HG03060 (cell line): ENCODE measurements around the gene TTC9C.
"Not testable (repeated sequence)": the region's sequence is repeated elsewhere in the genome, so short reads cannot be mapped to it uniquely, and the experiment has no call there.

Experiments
- ATAC-seq: cut with Tn5 transposase; IDR thresholded peaks from one replicate; pipeline ENCODE4 v1.9.1; 2021; ENCODE audit warnings: low read depth, moderate number of reproducible peaks; ENCODE audit not compliant: unreplicated experiment

The TTC9C gene

DNA sequence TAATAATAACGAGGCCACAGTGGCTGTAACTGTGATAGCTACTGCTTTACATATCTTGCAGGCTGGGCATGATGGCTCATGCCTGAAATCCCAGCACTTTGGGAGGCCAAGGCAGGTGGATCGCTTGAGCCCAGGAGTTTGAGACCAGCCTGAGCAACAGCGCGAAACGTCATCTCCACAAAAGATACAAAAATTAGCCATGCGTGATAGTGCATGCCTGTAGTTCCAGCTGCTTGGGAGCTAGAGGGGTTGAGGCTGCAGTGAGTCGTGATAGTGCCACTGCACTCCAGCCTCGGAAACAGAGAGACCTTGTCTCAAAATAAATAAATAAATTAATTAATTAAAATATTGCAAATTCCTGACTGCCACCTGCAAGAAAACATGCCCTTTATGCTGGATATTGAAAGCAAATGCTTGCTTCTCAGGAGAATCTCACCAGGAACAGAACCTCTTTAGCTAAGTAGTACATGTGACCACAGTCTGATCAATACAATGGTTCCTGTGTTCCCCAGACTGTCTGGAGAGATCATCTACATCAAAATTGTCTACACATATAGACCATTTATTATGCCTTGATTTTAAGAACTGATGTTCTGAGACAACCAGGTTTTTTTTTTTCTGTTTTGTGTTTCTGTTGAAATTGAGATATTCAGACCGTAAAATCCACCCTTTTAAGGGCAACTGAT, 19.3 kb downstream of the TTC9C start:
- ATAC-seq: no peak

DNA sequence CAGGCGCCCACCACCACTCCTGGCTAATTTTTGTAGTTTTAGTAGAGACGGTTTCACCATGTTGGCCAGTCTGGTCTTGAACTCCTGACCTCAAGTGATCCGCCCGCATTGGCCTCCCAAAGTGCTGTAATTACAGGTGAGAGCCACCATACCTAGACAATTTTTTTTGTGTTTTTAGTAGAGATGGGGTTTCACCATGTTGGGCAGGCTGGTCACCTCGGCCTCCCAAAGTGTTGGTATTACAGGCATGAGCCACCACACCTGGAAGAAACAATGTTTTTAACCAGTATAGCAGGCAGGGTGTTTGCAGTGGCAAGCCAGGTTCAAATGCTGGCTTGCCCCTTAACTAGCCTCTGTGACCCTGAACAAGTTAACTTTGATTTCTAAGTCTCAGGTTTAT, 21.6 kb downstream of the TTC9C start:
- not testable (repeated sequence) for ATAC-seq

DNA sequence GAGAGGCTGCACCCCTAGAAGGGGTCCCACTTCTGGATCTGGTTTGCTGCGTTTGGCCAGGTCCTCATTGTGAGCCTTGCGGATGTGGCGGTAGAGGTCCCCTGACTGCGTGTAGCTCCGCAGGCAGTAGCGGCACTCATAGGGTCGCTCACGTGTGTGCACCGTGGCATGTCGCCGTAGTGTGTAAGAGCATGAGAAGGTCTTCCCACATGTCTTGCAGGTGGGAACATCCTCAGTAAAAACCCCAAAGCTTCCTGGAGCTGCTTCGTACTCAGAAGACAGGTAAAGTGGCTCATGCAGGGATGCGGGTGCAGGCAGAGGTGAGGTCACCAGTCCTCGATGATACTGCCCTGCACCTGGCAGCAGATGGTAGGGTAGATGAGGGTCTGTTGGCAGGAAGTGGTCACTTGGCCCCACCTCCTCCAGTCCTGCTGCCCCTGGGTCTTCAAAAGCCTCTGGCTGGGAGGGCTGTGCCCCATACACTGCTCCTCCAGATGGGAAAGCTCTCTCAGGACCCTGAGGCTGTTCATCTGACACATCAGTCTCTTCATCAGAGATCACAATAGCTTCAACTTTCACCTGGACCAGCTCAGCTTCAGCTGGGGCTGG, 24.0 kb downstream of the TTC9C start:
- ATAC-seq: no peak

DNA sequence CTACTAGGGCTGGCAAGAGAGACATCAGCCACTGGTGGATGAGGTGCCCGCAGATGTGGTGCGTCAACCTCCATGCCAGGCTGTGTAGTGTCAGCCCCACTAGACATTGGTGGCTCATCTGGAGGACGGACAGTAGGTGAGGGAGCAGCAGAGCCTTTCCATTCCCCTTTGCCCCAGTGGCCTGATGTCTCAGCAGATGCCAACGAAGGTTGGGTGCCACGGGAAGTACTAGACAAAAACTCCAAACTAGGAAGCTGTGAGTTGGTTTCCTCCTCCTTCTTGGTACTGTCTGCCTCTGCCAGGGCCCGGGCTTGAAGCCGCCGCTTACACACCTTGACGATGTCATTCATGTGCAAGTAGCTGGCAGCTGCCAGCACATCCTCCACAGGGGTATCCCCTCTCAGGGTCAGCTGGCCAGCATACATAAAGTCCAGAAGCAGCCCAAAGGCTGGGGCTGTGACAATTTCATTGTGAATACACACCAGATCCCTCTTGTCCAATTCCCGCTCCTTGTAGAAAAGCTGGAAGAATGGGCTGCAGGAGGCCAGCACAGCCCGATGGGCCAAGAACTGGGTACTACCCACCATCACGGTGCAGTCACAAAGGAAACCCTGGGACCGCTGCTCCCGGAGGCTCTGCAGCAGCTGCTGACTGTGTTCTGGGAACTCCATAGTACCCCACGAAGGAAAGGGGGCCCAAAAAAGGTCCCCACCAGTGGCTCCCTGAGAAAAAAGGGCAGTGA, 24.9 kb downstream of the TTC9C start:
- ATAC-seq: no peak

DNA sequence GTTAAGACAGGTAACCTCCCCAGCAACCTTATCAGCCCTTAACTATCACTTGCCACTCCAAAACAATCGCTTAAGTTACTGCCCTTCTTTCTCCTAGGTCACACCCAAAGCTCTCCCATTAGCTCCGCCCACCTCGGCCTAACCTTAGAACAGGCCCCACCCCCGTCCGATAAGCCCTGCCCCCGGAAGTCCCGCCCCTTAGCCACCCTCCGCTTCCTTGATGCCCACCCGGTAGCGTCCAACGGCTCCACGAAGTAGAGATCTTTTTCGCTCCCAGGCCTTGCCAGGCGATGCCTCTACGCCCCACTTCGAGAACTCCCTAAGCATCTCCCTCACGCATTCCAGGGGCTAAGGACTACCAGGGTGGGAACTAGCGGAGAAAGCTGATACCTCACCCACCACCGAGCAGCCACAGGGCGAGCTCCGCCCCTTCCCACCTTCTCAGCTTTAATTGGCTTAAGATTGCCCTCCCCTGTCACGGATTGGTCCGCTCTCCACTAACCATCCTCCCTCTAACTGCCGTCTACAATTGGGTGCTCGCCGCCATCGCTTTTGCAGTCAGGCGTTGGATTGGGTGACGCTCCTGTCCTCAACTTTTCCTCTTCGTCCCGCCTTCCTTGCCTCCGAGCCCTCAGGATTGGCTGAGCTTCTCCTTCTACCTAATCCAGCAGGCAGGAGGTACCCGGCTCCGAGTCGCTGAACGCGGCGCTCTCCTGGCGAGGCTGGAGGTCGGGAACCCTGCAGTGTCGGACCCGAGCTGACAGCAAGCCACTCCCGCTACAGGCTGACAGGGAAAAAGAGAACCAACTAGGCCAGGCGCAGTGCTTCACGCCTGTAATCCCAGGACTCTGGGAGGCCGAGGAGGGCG, 25.7 kb downstream of the TTC9C start, which contains the start of gene ZBTB3:
Gene ZBTB3, minus strand, starts transcription at position 425 of the 868 bp plus-strand sequence. CDS start 496 bp downstream, outside the sequence.
- peak; percentile 94 for ATAC-seq

DNA sequence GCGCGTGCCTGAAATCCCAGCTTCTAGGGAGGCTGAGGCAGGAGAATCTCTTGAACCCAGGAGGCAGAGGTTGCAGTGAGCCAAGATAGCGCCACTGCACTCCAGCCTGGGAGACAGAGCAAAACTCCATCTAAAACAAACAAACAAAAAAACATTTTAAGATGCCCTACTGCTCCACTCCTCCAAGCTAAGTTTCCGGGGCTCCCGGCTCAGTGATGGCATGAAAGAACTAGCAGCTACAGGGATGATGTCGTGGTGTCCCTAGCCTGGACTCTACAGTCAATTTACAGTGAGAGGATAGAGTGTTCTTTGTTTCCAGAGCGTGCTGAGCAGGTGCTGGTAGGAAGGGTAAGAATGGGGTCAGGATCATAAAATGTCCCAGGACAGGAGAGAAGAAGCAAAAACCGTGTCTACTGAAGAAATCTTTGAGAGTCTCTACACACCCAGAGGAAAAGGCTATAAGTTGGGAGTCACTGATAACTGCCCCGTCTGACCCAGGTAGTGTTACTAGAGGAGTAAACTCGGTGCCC, 26.9 kb downstream of the TTC9C start:
- no peak for ATAC-seq

DNA sequence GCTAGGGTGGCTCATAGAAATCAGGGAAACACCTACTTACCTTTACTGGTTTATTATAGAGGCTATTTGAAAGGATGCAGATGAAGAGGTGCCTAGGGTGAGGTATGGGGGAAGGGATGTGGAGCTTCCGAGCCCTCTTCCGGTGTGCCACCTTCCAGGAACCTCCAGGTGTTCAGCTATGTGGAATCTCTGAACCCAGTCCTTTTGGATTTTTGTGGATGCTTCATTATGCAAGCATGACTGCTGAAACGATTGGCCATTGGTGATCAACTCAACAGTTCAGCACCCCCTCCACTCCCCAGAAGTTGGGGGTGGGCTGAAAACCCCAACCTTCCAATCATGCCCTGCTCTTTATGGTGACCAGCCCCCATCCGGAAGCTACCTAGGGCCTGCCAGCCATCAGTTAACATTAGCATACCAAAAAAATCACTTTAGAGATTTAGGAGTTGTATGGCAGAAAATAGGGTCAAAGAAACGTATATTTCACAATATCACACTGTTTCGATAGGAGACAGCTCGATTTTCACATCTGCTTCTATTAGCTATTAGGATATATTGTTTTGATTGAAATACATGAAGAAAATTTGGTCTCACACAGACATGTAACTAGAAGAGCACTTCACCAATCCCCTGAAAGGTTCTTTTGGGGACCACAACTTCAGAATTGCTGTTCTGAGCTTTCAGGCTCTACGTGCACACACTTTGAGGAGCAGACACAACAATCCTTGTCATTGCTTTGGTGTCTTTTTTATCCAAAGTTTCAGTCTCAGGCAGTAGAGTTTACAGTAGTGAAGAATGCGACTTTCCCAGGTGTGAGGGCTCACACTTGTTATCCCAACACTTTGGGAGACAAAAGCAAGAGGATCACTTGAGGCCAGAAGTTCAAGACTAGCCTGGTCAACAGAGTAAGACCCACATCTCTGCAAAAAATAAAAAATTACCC, 29.8 kb downstream of the TTC9C start:
- no peak for ATAC-seq

DNA sequence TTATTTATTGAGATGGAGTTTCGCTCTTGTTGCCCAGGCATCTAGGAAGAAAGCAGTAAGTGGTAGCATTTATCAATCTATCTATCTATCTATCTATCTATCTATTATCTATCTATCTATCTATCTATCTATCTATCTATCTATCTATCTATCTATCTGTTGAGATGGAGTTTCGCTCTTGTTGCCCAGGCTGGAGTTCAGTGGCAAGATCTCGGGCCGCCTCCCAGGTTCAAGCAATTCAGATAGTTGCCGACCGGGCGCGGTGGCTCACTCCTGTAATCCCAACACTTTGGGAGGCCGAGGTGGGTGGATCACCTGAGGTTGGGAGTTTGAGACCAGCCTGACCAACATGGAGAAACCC, 32.6 kb downstream of the TTC9C start:
- ATAC-seq: not testable (repeated sequence)

DNA sequence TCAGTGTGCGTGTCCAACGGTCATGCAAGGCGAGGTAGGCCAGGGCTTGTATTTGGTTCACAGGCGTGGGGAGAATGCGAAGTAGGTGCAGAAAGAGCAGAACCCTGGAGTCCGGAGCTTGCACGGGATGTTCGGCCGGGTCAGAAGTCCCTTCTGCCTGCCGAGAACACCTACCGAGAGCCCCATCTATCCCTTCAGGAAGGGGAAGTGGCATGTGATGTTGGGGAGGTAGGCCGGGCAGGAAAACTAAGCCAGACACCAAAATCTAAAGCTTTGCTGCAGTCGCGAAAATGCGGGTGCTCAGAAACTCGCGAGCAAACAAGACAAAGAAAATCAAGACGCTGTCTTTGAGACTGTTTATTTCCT, 42.5 kb downstream of the TTC9C start:
- no peak for ATAC-seq

DNA sequence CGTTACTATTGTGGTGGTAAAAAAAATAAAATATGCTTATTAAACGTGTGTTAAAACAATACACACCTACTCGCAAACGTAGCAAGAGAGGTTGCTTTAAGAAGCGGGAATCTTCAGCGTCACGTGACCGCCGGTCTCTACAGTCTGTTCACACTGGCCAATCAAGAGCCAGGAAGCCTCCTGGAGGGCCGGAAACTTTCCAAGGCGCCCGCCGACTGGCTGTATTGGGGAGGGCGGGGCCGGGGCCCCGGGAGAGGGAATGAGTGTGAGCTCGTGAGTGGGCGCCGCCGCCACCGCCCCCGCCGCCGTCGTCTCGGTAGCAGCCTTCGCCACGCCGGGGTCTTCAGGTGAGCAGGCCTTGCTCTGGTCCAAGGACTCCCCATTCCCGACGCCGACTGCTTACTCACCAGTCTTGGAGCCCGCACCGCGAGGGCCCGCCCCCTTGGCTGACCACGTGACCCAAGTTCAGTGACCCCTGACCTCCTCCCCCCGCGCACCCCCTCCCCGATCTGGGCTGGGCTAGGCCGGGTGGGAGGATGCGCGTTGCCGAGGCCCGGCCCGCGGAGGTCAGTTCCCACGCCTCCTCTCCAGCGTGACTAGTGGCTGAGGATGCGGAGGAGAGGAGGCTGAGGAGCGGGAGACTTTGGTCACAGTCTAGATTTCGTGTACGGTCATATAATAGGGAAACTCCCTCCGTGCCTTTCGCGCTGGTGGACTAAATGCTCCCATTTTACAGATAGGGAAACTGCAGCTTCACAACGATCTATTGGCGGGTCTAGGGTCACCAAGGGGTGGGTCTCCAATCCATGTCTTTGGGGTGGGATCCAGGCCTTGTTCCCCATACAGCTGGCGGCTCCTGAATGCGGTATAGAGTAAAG, 43.1 kb downstream of the TTC9C start, which contains the start of gene TAF6L:
Gene TAF6L, plus strand, starts transcription at position 253 of the 878 bp plus-strand sequence. CDS start 4,388 bp downstream, outside the sequence.
- peak; percentile 69 for ATAC-seq

DNA sequence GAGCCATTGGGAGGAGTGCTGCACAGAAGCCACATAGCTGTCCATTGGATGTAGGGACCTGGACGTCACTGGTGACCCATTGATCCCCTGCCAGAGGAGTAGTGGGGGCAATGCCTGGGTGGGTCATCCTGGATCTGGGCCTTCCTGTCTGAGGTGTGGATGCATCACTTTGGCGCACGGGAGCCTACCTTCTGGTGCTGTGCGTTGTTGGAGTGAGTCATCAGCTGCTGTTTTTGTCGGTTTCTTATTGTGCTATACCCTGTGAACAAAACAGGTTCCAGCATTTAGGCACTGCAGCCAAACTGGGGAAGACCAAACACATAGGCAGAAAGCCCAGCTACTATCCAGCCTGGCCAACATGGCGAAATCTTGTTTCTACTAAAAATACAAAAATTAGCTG, 46.1 kb downstream of the TTC9C start:
- no peak for ATAC-seq

DNA sequence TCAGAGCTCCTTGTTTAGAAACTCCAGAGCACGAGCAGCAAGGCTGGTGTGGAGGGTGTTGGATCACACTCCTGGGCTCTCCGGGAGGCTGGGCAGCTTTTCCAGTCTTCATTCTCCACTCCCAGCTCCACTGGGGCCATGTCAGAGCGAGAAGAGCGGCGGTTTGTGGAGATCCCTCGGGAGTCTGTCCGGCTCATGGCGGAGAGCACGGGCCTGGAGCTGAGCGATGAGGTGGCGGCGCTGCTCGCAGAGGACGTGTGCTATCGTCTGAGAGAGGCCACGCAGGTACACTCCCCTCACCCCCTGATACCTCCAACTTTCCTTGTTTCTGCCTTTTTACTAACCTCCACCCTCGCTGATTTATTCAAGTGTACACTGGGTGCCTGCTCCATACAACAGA, 47.4 kb downstream of the TTC9C start:
- no peak for ATAC-seq

DNA sequence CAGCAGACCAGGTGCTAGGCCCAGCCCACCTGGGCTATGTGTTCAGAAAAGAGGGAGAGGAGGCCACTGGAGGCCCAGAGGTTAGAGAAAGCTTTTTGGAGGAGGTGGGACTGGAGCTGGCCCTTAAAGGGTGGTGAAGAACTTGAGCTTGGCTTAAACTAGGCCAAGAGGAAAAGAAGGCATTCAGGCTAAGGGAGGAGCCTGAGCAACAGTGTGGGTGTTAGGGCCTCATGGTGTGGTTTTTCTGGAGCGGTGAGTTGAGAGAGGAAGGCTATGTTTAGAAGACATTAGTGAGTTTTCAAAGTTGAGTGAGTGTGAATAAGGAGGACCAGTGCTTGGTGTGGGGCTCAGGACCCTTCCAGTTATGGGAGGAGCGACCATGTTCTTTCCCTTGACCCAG, 49.1 kb downstream of the TTC9C start:
- no peak for ATAC-seq

DNA sequence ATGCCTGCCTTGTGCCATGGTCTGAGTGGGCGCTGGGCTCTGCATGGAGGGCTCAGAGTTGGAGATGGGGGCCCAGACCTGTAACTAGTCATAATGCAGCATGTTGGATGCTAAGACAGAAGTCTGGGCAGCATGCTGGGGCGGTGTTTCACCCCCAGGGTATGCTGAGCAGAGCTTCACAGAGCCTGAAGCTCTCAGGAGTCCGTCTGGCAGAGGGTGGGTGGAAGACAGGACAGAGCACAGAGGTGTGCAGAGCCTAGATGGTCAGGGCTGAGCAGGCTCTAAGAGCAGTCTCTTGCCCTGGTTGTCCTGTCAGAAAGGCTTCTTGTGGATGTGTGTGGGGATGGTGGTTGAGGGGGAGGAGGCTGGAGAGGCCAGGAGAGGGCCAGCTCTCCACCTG, 50.2 kb downstream of the TTC9C start:
- no peak for ATAC-seq

DNA sequence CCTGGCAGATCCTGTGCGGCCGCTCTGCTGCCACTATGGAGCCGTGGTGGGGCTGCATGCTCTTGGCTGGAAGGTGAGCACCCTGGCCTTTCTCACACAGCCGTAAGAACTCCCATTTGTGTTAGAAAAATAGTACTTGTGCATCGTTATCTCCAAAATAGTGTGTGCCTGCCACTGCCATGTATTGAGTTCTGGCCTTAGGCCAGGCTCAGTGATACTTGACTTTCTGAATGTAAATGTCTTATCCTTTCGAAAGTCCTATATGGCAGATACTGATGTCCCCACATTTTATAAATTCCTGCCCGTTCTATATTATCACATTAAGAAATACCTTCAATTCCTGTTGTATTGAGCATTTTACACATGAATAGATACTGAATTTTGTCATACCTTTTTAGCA, 54.5 kb downstream of the TTC9C start:
- no peak for ATAC-seq

DNA sequence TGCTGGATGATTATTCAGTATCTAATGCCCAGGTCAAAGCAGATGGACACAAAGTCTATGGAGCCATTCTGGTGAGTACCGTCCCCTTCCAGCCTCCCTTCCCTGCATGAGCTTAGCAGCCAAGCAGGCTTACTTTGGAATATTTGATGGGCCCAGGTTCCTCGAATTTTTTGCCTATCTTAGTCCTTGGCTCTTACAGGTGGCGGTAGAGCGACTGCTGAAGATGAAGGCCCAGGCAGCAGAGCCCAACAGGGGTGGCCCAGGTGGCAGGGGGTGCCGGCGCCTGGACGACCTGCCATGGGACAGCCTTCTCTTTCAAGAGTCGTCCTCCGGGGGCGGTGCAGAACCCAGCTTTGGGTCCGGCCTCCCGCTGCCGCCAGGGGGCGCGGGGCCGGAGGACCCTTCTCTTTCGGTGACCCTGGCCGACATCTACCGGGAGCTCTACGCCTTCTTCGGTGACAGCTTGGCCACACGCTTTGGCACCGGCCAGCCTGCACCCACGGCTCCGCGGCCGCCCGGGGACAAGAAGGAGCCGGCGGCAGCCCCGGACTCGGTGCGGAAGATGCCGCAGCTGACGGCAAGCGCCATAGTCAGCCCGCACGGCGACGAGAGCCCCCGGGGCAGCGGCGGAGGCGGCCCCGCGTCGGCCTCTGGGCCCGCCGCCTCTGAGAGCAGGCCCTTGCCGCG, 58.2 kb downstream of the TTC9C start:
- ATAC-seq: no peak

DNA sequence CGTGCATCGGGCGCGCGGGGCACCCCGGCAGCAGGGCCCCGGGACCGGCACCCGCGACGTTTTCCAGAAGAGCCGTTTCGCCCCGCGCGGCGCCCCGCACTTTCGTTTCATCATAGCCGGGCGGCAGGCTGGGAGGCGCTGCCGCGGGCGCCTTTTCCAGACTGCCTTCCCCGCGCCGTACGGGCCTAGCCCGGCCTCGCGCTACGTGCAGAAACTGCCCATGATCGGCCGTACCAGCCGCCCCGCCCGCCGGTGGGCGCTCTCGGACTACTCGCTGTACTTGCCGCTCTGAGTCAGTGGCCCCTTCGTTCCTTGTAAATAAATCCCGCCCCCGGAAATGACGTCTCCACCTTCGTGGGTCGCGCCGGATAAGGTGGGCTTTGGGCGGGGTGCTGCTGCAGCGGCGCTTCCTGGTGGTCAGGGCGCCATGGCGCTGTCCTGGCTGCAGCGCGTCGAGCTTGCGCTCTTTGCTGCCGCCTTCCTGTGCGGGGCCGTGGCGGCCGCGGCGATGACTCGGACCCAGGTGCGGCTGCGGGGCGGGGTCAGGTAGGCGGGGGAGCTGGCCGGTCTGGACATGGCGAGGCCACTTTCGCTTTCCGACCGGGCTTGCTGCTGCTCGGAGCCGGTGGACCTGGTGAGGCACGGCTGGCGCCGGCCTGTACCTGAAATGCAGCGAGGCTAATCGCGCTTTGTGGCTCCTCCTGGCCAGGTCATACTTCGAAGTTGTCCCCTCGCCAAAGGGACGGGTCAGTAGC, 58.9 kb downstream of the TTC9C start, which contains the start of gene TMEM179B:
Gene TMEM179B, plus strand, starts transcription at position 398 of the 755 bp plus-strand sequence. Its CDS starts 30 bp downstream, at position 428.
- peak; percentile 39 for ATAC-seq
